ENCODE data around the gene OXCT2. TPM values are rescaled to one million over a fixed set of nuclear protein-coding genes. Genes with fewer than 3 reads are reported as not detected.
"Not testable (repeated sequence)": the region's sequence is repeated elsewhere in the genome, so short reads cannot be mapped to it uniquely, and the experiment has no call there.

The OXCT2 gene
- total RNA-seq, 2 donors from 2014 or later, result 3.6 to 4.9 TPM

DNA sequence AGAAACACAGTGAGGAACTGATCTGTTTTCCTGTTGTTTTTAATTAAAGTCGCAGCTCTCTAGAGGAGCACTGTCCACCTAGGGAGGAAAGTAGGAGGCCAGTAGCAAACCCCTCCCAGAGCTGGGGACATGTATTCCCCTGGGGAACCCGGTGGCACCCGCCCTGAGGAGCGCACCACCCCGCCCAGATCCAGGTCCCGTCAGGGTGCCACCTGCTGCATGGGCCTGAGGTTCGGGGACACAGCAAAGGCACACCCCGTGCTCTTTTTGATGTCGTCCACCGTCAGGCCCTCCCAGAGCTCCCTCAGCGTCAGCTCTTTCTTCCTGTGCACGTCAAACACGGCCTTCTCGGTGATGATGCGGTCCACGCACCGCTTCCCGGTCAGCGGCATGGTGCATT lies 1.6 kb downstream of the OXCT2 start:
- not testable (repeated sequence) for H3K36me3 ChIP-seq; H3K27me3 ChIP-seq; H3K4me1 ChIP-seq; H3K27ac ChIP-seq; DNase-seq (ENCODE audit: low spot score); H3K9me3 ChIP-seq; H3K4me3 ChIP-seq

DNA sequence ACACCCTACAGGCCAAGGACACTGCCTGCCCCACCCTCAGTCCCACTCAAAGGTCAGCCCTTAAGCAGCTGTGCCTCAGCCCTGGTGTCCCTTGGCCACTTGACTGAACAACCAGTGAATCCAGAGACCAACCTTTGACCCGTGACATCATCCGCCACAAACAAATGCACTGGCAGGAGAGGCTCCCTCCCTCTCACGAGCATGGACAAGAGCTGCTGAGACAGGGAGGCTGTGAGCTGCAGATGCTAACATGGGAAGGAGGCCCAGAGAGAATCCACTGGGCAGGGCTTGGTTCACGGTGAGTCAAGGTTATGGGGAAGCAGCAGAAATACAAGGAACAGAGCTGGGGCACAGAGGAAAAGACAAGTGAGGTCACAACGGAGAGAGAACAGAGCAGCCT lies 4.7 kb downstream of the OXCT2 start:
- H3K27ac ChIP-seq; H3K27me3 ChIP-seq; H3K4me3 ChIP-seq; H3K4me1 ChIP-seq; H3K36me3 ChIP-seq; H3K9me3 ChIP-seq; DNase-seq (ENCODE audit: low spot score): not testable (repeated sequence)

DNA sequence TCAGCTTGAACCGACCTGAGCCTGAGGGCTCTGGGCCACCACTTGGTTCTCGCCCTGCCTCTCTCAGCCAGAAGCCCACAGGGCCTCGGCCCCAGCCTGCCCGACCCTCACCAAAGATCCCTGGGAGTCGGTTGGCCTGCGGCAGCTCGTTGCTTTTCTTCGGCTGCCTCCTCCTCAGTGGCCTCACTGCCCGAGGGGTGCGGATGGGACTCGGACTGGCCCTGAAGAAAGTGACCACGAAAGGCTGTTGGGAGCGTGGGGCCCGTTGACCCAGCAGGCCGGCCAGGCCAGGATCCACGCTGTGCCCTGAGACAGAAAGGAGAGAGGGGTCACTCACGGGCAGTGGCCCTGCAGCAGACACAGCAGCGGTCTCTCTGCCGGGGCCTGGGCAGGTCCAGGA lies 6.6 kb downstream of the OXCT2 start:
- H3K27me3 ChIP-seq; H3K4me1 ChIP-seq; H3K9me3 ChIP-seq; H3K36me3 ChIP-seq; H3K27ac ChIP-seq; H3K4me3 ChIP-seq; DNase-seq (ENCODE audit: low spot score): not testable (repeated sequence)

DNA sequence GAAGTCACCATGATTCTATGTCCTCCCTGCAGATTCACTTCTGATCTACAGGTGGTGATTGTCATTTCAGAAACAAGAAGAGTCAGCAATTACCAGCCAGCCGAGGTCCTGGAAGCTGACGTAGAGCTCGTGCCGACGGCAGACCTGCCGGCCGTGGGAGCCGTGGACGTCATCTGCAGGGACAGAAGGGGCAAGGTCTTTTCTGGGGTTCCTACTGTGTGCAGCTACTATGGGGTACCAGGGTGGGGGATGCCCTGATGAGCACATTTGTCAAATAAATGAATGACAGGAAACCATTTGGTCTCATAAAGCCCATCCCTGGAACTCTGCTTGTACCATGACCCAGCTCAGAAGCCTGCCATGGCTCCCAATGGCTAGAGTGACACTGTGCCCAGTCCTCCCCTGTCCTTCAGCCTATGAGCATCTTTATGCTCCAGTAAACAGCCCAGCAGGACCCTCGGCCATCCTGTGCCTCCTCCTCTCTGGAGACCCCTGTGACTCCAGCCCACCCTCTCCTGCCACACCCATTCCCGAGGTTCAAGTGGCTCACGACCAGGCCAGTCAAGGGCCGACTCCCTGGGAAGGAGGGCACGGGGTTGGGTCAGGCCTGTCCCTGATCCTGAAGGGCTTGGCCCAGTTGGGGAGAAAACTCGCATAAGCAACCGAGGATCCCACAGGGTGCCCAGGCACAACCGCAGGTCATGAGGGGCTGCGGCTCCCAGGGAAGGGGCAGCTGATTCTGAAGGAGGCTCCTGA lies 7.4 kb downstream of the OXCT2 start:
- not testable (repeated sequence) for DNase-seq (ENCODE audit: low spot score); H3K4me1 ChIP-seq; H3K27ac ChIP-seq; H3K9me3 ChIP-seq; H3K4me3 ChIP-seq; H3K27me3 ChIP-seq; H3K36me3 ChIP-seq

DNA sequence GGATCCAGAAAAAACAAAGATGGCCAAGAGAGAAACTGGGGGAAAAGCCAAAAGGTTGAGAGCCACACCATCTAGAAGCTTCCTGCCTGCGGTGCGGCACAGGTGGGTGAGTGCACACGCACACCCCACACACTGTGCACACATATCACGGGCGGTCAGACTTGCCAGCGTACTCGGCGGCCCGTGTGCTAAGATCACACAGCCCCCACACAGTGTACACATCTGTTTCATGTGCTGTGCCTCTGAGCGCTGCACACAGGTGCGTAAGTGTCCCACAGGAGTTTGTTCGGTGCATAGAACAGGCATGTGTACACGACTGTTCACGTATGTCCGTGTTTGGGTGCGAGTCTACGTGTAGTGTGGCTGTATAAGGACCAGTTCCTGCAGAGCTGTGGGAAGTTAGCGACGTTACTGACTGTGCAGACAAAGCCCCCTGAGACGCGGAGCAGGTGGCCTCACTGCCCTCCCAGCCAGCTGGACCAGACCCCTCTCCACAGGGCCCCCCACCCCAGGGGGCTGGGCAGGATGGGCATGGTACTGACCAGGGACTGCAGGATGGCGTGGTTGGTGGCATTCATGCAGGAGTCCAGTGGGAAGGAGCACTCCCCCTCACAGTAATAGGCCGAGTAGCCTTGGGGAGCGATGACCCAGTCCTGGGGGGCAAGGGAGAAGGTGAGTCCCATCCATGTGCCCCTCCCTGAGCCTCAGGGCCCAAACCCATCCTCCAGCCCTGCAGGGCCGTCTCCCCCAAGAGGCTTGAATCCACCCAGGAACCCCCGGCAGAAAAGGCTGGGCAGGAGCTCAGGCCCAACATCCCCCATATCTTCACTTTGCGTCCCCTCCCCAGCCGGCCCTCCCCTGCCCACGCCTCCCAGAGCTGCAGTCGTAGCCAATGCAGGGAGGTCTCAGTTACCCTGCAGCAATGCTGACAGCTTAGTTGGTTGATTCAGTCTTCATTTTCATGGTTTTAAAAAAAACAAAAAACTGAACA lies 8.3 kb downstream of the OXCT2 start:
- no peaks in the 10 kb centered on the region for H3K9me3 ChIP-seq
- H3K36me3 ChIP-seq, result peaks cover 6% of the 10 kb centered on the region
- H3K4me1 ChIP-seq, result no peaks in the 10 kb centered on the region
- TF ChIP-seq, protein P1, sequence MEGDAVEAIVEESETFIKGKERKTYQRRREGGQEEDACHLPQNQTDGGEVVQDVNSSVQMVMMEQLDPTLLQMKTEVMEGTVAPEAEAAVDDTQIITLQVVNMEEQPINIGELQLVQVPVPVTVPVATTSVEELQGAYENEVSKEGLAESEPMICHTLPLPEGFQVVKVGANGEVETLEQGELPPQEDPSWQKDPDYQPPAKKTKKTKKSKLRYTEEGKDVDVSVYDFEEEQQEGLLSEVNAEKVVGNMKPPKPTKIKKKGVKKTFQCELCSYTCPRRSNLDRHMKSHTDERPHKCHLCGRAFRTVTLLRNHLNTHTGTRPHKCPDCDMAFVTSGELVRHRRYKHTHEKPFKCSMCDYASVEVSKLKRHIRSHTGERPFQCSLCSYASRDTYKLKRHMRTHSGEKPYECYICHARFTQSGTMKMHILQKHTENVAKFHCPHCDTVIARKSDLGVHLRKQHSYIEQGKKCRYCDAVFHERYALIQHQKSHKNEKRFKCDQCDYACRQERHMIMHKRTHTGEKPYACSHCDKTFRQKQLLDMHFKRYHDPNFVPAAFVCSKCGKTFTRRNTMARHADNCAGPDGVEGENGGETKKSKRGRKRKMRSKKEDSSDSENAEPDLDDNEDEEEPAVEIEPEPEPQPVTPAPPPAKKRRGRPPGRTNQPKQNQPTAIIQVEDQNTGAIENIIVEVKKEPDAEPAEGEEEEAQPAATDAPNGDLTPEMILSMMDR (IDR thresholded peaks at IDR 0.05), result no peak
- no peak overlapping the region for H3K4me3 ChIP-seq
- no peak for DNase-seq (ENCODE audit: low spot score)
- H3K27me3 ChIP-seq, result no peaks in the 10 kb centered on the region
- no peak overlapping the region for H3K27ac ChIP-seq

DNA sequence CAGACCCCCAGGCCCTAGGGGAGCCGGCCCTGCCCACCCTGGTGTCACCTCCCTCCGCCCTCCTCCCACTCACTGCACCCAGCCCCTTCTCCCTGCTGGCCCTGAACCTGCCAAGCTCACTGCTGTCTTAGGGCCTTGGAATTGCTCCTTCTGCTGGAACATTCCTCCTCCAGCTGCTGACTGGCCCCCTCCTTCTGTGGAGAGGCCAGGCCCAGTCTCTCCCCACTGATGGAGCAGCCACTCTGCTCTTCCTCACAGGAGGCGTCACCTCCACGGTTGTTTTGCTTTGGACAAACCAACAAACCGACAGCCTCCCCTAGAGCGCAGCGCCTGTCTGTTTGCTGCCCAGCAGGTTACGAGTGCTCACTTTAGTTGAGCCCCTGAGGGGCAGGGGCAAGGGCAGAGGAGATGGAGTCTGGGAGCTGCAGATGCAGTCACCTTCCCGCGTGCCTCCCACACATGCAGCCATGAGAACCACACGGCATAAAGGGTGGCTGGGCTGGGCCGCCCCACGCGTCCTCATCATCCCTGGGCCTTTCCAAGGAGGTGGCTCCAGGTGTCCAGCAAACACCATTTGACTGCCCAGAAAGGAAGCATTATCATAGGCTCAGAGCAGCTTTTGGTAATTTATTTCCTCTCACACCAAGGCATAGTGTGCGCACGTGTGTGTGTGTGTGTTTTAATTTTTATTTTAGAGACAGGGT lies 9.4 kb downstream of the OXCT2 start:
- H3K4me3 ChIP-seq, result no peak overlapping the region
- H3K9me3 ChIP-seq, result no peaks in the 10 kb centered on the region
- TF ChIP-seq, protein P1 (IDR thresholded peaks at IDR 0.05), result no peak
- no peak overlapping the region for H3K27ac ChIP-seq
- H3K36me3 ChIP-seq, result peaks cover 14% of the 10 kb centered on the region
- no peaks in the 10 kb centered on the region for H3K4me1 ChIP-seq
- no peak for DNase-seq (ENCODE audit: low spot score)
- no peaks in the 10 kb centered on the region for H3K27me3 ChIP-seq

DNA sequence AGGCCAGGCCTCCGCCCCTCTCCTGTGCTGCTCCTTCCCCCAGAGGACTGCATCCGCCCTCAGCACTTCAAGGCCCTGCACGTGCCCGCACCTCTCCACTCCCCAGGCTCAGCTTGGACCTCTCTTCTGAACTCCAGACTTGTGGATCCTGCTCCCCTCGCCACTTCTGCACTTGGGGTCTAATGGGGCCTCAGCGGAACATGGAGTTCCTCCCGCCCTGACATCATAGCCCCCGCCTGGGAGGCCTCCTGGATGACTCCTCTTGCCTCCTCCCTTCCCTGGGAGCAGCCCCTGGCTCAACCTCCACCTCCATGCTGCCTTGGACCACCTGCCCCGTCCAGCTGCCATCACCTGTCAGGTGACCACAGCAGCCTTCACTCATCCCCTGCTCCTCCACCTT lies 10.1 kb downstream of the OXCT2 start:
- Histone ChIP-seq H3K27me3 (no peaks in the 10 kb centered on the region), H3K4me1 (no peaks in the 10 kb centered on the region), H3K36me3 (peaks cover 16% of the 10 kb centered on the region), H3K9me3 (no peaks in the 10 kb centered on the region), H3K4me3 (no peak overlapping the region), H3K27ac (no peak overlapping the region)
- no peak for DNase-seq (ENCODE audit: low spot score)
- TF ChIP-seq, protein P1 (IDR thresholded peaks at IDR 0.05), result no peak

All from right atrium auricular region (tissue), 2 donors.